GM12891 (cell line): ENCODE data around the gene SLCO2A1.

Source experiments
- PAX5 ChIP-seq: IDR thresholded peaks from 2 replicates; pipeline ENCODE4 v1.6.1; 2011; ENCODE audit warnings: low read length, moderate library complexity, mild to moderate bottlenecking; ENCODE audit not compliant: insufficient read depth, severe bottlenecking
- POLR2A ChIP-seq: IDR thresholded peaks from 2 replicates; pipeline ENCODE4 v1.6.1; 2011; ENCODE audit warnings: low read depth, low read length, control low read depth
- POLR2AphosphoS5 ChIP-seq: IDR thresholded peaks from 2 replicates; pipeline ENCODE4 v1.6.1; 2011; ENCODE audit warnings: low read depth, low read length, control low read depth
- SPI1 ChIP-seq: IDR thresholded peaks from 2 replicates; pipeline ENCODE4 v1.6.1; 2011; ENCODE audit warnings: low read depth, low read length, control low read depth
- TAF1 ChIP-seq: IDR thresholded peaks from 2 replicates; pipeline ENCODE4 v1.6.1; 2011; ENCODE audit warnings: low read depth, low read length, control low read depth

DNA sequence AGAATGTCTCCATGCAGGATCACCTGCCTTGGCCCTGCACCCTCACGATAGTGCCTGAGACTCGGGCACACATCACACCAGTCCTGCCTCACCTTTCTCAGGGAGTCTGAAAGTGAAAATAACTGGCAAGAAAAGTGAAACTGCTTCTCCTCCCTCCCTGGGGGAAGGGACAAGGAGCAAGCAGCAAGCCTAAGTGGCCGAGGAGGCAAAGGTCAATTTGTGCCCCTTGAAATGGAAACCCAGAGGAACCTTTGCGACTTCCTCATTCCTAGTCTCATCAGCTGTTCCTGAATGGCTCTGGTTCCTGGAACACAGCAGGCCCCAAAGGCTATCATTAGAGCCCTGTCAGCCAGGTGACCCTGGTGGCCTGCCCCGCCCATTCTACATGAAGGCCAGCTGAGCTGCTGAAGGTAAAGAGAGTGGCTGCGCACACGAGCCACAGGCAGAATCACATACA, 28.0 kb upstream of the SLCO2A1 start:
- TF ChIP-seq POLR2AphosphoS5 (no peak), TAF1 (no peak), PAX5 (no peak), POLR2A (no peak), SPI1 (no peak)
